HuH-7.5 (cell line): Measurements from ENCODE around the gene NPFF.

ENCODE experiments used
- DNase-seq: peaks from one replicate; pipeline ENCODE4 v3.0.0; 2011; ENCODE audit warnings: low spot score

Gene NPFF

GRCh38 chr12:53474819-53475218 lies 32.5 kb downstream of the NPFF start:
- DNase-seq = no peak

GRCh38 chr12:53474077-53474476 lies 33.2 kb downstream of the NPFF start:
- no peak for DNase-seq

- DNase-seq = no peak
These were observed 35.2 kb downstream of the NPFF start for GRCh38 chr12:53472056-53472582.

- DNase-seq = no peak
These were observed 39.0 kb downstream of the NPFF start for GRCh38 chr12:53468282-53468681.

GRCh38 chr12:53467880-53468279 lies 39.4 kb downstream of the NPFF start:
- DNase-seq = no peak

- no peak for DNase-seq
These were observed 40.2 kb downstream of the NPFF start for GRCh38 chr12:53467082-53467481.

GRCh38 chr12:53466640-53467039 lies 40.6 kb downstream of the NPFF start:
- no peak for DNase-seq

GRCh38 chr12:53465679-53466078 lies 41.6 kb downstream of the NPFF start:
- no peak for DNase-seq

- DNase-seq = no peak
These were observed 42.4 kb downstream of the NPFF start for GRCh38 chr12:53464685-53465418.

- DNase-seq = no peak
These were observed 43.3 kb downstream of the NPFF start for GRCh38 chr12:53463802-53464560.

GRCh38 chr12:53462935-53463334 lies 44.3 kb downstream of the NPFF start:
- no peak for DNase-seq

- no peak for DNase-seq
These were observed 45.7 kb downstream of the NPFF start for GRCh38 chr12:53461591-53461990.

GRCh38 chr12:53461059-53461458 lies 46.2 kb downstream of the NPFF start:
- DNase-seq = no peak

GRCh38 chr12:53459097-53459496 lies 48.2 kb downstream of the NPFF start:
- DNase-seq = no peak
